AG09309 (cell line): ENCODE measurements around the gene RABGAP1L.

Experiments
- DNase-seq: peaks from one replicate; pipeline ENCODE4 v3.0.0-alpha.2; 2010; ENCODE audit warnings: low read depth
- H3K4me3 ChIP-seq: 2 replicates; pipeline ENCODE4 v1.5.1; 2011; ENCODE audit warnings: mild to moderate bottlenecking, low read depth, low read length, moderate library complexity; ENCODE audit not compliant: control insufficient read depth
- TF ChIP-seq, protein P1 (sequence below): IDR thresholded peaks from 2 replicates; pipeline ENCODE4 v1.5.1; 2011; ENCODE audit warnings: mild to moderate bottlenecking, low read depth, low read length, inconsistent platforms; ENCODE audit not compliant: insufficient read depth, control insufficient read depth; ENCODE audit errors: missing control alignments

Gene RABGAP1L

DNA sequence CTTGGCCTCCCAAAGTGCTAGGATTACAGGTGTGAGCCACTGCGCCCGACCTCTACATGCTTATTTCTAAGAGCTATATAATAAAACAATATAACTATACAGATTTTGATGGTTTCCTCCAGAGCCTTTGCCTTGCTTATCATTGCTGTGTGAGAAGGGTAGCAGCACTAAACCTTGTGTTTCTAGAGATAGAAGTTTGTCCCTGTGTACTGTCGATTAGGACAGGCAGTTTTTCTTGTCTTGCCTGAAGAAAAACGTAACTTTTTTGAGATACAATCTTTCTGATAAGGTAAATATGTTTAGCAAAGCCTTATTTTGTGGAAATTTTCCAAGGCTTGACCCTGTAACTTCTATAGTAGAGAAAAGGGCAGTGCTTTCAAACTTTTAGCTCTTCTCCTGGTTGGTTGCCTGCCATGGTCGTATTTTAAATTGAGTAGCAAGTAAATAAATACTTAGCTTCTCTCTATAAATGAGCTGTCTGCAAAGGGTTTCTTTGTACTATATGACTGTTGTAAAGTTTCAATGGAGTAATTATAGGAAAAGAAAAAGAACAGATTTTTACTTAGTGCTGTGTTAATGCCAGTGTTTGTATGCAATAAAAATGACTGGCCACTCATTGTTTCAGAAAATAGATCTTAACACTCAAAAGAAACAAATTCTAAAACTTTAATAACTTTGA, 754.0 kb downstream of the RABGAP1L start:
- H3K4me3 ChIP-seq, result no peak overlapping the region
- DNase-seq, result no peak
- TF ChIP-seq, protein P1, sequence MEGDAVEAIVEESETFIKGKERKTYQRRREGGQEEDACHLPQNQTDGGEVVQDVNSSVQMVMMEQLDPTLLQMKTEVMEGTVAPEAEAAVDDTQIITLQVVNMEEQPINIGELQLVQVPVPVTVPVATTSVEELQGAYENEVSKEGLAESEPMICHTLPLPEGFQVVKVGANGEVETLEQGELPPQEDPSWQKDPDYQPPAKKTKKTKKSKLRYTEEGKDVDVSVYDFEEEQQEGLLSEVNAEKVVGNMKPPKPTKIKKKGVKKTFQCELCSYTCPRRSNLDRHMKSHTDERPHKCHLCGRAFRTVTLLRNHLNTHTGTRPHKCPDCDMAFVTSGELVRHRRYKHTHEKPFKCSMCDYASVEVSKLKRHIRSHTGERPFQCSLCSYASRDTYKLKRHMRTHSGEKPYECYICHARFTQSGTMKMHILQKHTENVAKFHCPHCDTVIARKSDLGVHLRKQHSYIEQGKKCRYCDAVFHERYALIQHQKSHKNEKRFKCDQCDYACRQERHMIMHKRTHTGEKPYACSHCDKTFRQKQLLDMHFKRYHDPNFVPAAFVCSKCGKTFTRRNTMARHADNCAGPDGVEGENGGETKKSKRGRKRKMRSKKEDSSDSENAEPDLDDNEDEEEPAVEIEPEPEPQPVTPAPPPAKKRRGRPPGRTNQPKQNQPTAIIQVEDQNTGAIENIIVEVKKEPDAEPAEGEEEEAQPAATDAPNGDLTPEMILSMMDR, result no peak

DNA sequence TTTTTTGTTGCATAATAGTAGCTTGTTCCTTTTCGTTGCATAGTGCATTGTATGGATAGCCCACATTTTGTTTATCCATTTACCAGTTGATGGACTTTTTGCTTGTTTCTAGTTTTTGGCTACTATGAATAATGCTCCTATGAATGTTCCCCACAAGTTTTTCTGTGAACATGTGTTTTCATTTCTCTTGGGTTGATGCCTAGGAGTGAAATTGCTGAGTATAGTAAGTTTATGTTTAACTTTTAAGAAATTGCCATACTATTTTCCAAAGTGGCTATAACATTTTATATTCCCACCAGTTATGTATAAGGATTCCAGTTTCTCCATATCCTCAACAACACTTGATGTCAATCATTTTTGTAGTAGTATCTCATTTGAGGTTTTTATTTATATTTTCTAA, 755.7 kb downstream of the RABGAP1L start:
- TF ChIP-seq, protein P1, result no peak
- H3K4me3 ChIP-seq, result no peak overlapping the region
- DNase-seq, result no peak

DNA sequence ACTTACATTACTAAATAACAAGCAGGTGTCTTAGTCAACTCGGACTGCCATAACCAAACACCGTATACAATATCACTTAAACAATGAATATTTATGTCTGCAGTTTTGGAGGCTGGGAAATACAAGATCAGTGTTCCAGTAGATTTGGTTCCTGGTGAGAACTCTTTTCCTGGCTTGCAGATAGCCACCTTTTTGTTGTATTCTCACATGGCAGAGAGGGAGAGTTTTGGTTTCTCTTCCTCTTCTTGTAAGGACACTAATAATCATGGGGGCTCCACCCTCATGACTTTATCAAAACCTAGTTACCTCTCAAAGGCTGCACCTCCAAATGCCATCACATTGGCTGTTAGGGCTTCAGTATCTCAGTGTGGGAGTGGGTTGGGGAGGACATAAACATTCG, 757.5 kb downstream of the RABGAP1L start:
- TF ChIP-seq, protein P1, result no peak
- DNase-seq, result no peak
- no peak overlapping the region for H3K4me3 ChIP-seq

DNA sequence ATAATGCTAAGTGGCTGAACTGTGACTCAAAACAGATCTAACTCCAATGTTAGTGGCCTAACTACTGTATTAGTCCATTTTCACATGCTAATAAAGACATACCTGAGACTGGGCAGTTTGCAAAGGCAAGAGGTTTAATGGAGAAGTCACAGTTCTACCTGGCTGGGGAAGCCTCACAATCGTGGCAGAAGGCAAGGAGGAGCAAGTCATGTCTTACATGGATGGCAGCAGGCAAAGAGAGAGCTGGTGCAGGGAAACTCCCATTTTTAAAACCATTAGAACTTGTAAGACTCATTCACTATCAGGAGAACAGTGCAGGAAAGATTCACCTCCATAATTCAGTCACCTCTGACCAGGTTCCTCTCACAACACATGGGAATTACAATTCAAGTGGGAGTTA, 760.8 kb downstream of the RABGAP1L start:
- no peak overlapping the region for H3K4me3 ChIP-seq
- TF ChIP-seq, protein P1, result no peak
- DNase-seq, result no peak

DNA sequence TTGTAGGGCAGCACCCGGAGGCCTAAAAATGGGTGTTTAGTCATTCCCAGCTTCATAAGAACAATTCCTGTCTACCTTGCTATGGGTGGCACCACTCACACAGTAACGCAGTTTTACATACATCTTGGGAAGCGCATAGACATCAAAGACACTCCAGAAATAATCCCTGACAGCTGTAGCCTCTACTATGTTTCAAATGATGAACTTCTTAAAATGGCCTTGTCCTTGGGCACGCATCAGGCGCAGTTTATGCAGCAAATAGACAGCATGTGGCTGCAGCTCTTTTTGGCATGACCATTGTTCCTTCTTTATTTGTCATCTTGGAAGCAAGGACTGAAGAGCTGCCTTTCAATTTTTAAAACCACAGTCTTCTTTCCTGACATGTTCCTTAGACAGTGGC, 762.8 kb downstream of the RABGAP1L start:
- TF ChIP-seq, protein P1, result no peak
- H3K4me3 ChIP-seq, result no peak overlapping the region
- DNase-seq, result no peak

DNA sequence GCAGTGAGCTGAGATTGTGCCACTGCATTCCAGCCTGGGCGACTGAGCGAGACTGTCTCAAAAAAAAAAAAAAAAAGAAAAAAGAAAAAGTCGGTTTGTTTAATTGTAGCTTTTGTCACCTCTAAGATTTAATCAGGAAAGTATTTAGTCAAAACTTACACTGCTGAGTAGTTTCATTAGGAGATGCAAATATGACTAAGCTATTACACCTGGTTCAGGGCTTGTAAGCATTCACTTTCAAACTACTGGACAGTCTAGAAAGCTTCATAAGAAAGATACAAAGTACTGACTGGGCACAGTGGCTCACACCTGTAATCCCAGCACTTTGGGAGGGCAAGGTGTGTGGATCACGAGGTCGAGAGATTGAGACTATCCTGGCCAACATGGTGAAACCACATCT, 764.5 kb downstream of the RABGAP1L start:
- TF ChIP-seq, protein P1, result no peak
- no peak overlapping the region for H3K4me3 ChIP-seq
- no peak for DNase-seq
